ENCODE data around the gene COG3. TPM values are rescaled to one million over a fixed set of nuclear protein-coding genes. Genes with fewer than 3 reads are reported as not detected.
A peak's percentile ranks its signal among the peaks of the same experiment; 100 is the strongest.

COG3 gene
- total and polyA plus RNA-seq, 4 donors: 22.8 to 113 (median 38.2) TPM

DNA sequence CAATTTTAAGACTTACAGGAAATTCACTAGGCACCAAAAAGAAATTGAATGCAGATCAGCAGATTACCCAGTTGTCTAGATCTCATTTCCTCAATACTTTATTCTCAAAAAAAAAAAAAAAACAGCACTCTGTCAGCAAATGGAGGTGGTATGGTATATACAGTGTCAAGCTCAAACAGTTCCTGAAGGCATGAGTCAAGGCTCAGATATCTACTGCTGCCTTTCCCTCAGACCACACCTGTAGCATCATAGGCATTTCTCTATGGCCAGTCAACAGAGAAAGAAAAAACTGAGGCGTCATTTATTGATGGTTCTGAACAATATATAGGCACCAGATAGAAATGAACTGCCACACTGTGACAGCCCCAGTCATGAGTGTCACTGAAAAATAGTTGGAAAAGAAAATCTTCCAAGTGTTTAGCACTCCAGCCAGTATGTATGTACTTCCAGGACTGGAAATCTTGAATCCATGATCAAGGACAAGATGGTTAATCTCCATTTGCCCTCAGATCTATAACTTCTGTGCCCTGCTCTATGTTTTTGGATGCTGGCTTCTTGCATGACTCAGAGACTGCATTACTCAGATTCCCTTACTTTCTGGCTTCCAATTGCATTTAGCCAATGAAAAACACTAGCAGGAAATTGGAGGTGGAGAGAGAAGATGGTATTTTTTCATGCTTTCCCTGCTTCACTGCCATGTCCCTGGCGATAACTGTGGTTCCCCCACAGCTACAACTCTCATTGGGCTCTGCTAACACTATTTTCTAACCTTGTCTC is 8.4 kb upstream of the COG3 start:
- TF ChIP-seq RAD21 (IDR thresholded peaks at IDR 0.05): no peak
- TF ChIP-seq NR2F2 (IDR thresholded peaks at IDR 0.05): no peak
- 96% methylated on average over 2 of the region's 2 CpGs for WGBS
- H3K36me3 ChIP-seq (ENCODE audit: control insufficient read depth in 4 of 4, insufficient read depth in 3 of 4, low read depth in 1 of 4, low read length in 3 of 4): no peaks in the 10 kb centered on the region
- H3K4me1 ChIP-seq (ENCODE audit: control insufficient read depth in 4 of 4, insufficient read depth in 4 of 4, low read length in 3 of 4): peaks cover 0 to 13% (median 7%) of the 10 kb centered on the region in 4 donors
- no peak overlapping the region for H3K4me3 ChIP-seq (ENCODE audit: low read depth in 1 of 3, low read length in 3 of 3)
- no peak for DNase-seq (ENCODE audit: low spot score)
- peaks cover 0 to 4% (median 0%) of the 10 kb centered on the region in 4 donors for H3K9me3 ChIP-seq (ENCODE audit: control insufficient read depth in 4 of 4, low read length in 3 of 4)
- H3K27ac ChIP-seq (ENCODE audit: low read depth in 1 of 2, low read length in 2 of 2): no peak overlapping the region
- no peaks in the 10 kb centered on the region for H3K27me3 ChIP-seq (ENCODE audit: control insufficient read depth in 4 of 4, insufficient read depth in 4 of 4, low read length in 3 of 4)
- H3K9ac ChIP-seq (ENCODE audit: low read depth in 1 of 2, low read length in 2 of 2): no peak overlapping the region

- peak overlapping the region; percentile 76 to 96 for H3K27ac ChIP-seq (ENCODE audit: low read depth in 1 of 2, low read length in 2 of 2)
- no peaks in the 10 kb centered on the region for H3K9me3 ChIP-seq (ENCODE audit: control insufficient read depth in 4 of 4, low read length in 3 of 4)
- no peak for DNase-seq (ENCODE audit: low spot score)
- peak overlapping the region in 1 of 2 donors; percentile 76 for H3K9ac ChIP-seq (ENCODE audit: low read depth in 1 of 2, low read length in 2 of 2)
- peaks cover 15 to 37% (median 19%) of the 10 kb centered on the region in 4 donors for H3K4me1 ChIP-seq (ENCODE audit: control insufficient read depth in 4 of 4, insufficient read depth in 4 of 4, low read length in 3 of 4)
- H3K4me3 ChIP-seq (ENCODE audit: low read depth in 1 of 3, low read length in 3 of 3): peak overlapping the region; percentile 65 to 99 (median 77)
- 83% methylated on average over 9 of the region's 9 CpGs for WGBS
- no peaks in the 10 kb centered on the region for H3K36me3 ChIP-seq (ENCODE audit: control insufficient read depth in 4 of 4, insufficient read depth in 3 of 4, low read depth in 1 of 4, low read length in 3 of 4)
- TF ChIP-seq EGR1 (IDR thresholded peaks at IDR 0.05; ENCODE audit: low read depth in 2 of 2) (no peak), HNF4A (conservative IDR thresholded peaks at IDR 0.05) (no peak), FOXA1 (IDR thresholded peaks at IDR 0.05) (no peak), RAD21 (IDR thresholded peaks at IDR 0.05) (no peak), FOXA2 (IDR thresholded peaks at IDR 0.05) (no peak), CTCF (IDR thresholded peaks at IDR 0.05; ENCODE audit: low read depth, low read length, missing input control) (no peak), TAF1 (conservative IDR thresholded peaks at IDR 0.05) (no peak), GABPA (IDR thresholded peaks at IDR 0.05 in 1 of 2, conservative IDR thresholded peaks at IDR 0.05 in 1 of 2) (no peak), HNF4G (IDR thresholded peaks at IDR 0.05) (no peak)
- TF ChIP-seq, protein P1, sequence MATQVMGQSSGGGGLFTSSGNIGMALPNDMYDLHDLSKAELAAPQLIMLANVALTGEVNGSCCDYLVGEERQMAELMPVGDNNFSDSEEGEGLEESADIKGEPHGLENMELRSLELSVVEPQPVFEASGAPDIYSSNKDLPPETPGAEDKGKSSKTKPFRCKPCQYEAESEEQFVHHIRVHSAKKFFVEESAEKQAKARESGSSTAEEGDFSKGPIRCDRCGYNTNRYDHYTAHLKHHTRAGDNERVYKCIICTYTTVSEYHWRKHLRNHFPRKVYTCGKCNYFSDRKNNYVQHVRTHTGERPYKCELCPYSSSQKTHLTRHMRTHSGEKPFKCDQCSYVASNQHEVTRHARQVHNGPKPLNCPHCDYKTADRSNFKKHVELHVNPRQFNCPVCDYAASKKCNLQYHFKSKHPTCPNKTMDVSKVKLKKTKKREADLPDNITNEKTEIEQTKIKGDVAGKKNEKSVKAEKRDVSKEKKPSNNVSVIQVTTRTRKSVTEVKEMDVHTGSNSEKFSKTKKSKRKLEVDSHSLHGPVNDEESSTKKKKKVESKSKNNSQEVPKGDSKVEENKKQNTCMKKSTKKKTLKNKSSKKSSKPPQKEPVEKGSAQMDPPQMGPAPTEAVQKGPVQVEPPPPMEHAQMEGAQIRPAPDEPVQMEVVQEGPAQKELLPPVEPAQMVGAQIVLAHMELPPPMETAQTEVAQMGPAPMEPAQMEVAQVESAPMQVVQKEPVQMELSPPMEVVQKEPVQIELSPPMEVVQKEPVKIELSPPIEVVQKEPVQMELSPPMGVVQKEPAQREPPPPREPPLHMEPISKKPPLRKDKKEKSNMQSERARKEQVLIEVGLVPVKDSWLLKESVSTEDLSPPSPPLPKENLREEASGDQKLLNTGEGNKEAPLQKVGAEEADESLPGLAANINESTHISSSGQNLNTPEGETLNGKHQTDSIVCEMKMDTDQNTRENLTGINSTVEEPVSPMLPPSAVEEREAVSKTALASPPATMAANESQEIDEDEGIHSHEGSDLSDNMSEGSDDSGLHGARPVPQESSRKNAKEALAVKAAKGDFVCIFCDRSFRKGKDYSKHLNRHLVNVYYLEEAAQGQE (IDR thresholded peaks at IDR 0.05): no peak
- H3K27me3 ChIP-seq (ENCODE audit: control insufficient read depth in 4 of 4, insufficient read depth in 4 of 4, low read length in 3 of 4): no peaks in the 10 kb centered on the region
Observed at GRCh38 chr13:45464141-45464686, 525 bp upstream of the COG3 start.

DNA sequence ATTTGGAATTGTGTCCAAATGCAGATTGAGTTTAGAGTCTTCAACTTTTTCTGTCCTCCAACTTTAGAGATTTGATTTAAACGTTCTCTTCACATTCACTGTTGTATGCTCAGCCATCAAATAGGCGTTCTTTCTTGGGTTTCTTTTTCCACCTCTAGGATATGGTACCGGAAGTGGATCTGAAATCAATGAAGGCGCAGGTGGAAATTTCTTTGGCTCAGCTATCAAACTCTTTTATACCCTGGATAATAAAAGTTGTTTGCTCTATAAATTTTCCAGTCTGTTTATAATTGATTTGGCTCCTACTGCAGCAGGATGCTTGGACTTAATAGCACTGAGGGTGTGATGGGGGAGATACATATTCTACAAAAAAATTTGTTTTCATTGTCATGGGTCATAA is 1.6 kb downstream of the COG3 start:
- Histone ChIP-seq H3K27me3 (ENCODE audit: control insufficient read depth in 4 of 4, insufficient read depth in 4 of 4, low read length in 3 of 4) (no peaks in the 10 kb centered on the region), H3K4me3 (ENCODE audit: low read depth in 1 of 3, low read length in 3 of 3) (peak overlapping the region in 2 of 3 donors; percentile 65 to 77), H3K27ac (ENCODE audit: low read depth in 1 of 2, low read length in 2 of 2) (peak overlapping the region; percentile 76 to 96), H3K9me3 (ENCODE audit: control insufficient read depth in 4 of 4, low read length in 3 of 4) (no peaks in the 10 kb centered on the region), H3K36me3 (ENCODE audit: control insufficient read depth in 4 of 4, insufficient read depth in 3 of 4, low read depth in 1 of 4, low read length in 3 of 4) (no peaks in the 10 kb centered on the region), H3K9ac (ENCODE audit: low read depth in 1 of 2, low read length in 2 of 2) (peak overlapping the region in 1 of 2 donors; percentile 49), H3K4me1 (ENCODE audit: control insufficient read depth in 4 of 4, insufficient read depth in 4 of 4, low read length in 3 of 4) (peaks cover 15 to 37% (median 19%) of the 10 kb centered on the region in 4 donors)
- 58% methylated on average over 4 of the region's 4 CpGs for WGBS
- DNase-seq (ENCODE audit: low spot score): no peak
- no peak for TF ChIP-seq TAF1 (conservative IDR thresholded peaks at IDR 0.05)
- TF ChIP-seq YY1 (IDR thresholded peaks at IDR 0.05): no peak
- no peak for TF ChIP-seq SP1 (IDR thresholded peaks at IDR 0.05)
- TF ChIP-seq MAX (IDR thresholded peaks at IDR 0.05): no peak
- TF ChIP-seq GABPA (IDR thresholded peaks at IDR 0.05 in 1 of 2, conservative IDR thresholded peaks at IDR 0.05 in 1 of 2): no peak
- TF ChIP-seq EGR1 (IDR thresholded peaks at IDR 0.05; ENCODE audit: low read depth in 2 of 2): no peak
- no peak for TF ChIP-seq FOXA1 (IDR thresholded peaks at IDR 0.05)
- TF ChIP-seq RXRA (IDR thresholded peaks at IDR 0.05): no peak
- no peak for TF ChIP-seq HNF4G (IDR thresholded peaks at IDR 0.05)
- TF ChIP-seq NR2F2 (IDR thresholded peaks at IDR 0.05): no peak
- TF ChIP-seq, protein P2, sequence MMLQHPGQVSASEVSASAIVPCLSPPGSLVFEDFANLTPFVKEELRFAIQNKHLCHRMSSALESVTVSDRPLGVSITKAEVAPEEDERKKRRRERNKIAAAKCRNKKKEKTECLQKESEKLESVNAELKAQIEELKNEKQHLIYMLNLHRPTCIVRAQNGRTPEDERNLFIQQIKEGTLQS (IDR thresholded peaks at IDR 0.05): no peak
- TF ChIP-seq HNF4A (conservative IDR thresholded peaks at IDR 0.05): no peak
- TF ChIP-seq JUND (IDR thresholded peaks at IDR 0.05): no peak
- TF ChIP-seq, protein P3, sequence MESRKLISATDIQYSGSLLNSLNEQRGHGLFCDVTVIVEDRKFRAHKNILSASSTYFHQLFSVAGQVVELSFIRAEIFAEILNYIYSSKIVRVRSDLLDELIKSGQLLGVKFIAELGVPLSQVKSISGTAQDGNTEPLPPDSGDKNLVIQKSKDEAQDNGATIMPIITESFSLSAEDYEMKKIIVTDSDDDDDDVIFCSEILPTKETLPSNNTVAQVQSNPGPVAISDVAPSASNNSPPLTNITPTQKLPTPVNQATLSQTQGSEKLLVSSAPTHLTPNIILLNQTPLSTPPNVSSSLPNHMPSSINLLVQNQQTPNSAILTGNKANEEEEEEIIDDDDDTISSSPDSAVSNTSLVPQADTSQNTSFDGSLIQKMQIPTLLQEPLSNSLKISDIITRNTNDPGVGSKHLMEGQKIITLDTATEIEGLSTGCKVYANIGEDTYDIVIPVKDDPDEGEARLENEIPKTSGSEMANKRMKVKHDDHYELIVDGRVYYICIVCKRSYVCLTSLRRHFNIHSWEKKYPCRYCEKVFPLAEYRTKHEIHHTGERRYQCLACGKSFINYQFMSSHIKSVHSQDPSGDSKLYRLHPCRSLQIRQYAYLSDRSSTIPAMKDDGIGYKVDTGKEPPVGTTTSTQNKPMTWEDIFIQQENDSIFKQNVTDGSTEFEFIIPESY (IDR thresholded peaks at IDR 0.05): no peak
